OCI-LY7 (cell line): ENCODE results near the gene MPRIP. TPM values are rescaled to one million over a fixed set of nuclear protein-coding genes. Genes with fewer than 3 reads are reported as not detected.

Experiments
- BruUV-seq: library from RNA; stranded (reverse); fragments of 400-500 nt; replicated peaks from 2 replicates; lab custom pipeline; 2021; lab: Mats Ljungman, UMichigan
- CTCF ChIA-PET: fragments of 300-600 bp; sonication (Branson Sonifier 250); formaldehyde crosslinking; loops from one replicate; lab custom pipeline; 2022; ENCODE audit warnings: antibody characterized with exemption; ENCODE audit not compliant: unreplicated experiment; lab: Charles Lee
- POLR2A ChIA-PET: fragments of 300-600 bp; sonication (Branson Sonifier 250); formaldehyde crosslinking; loops from one replicate; lab custom pipeline; 2022; ENCODE audit warnings: antibody characterized with exemption; lab: Charles Lee
- DNase-seq: peaks from one replicate; pipeline ENCODE4 v3.0.0-alpha.2; 2015; ENCODE audit warnings: low spot score
- H2AFZ ChIP-seq: fragments of 200-600 bp; sonication (generic), shearing (Covaris generic); 2 replicates; pipeline ENCODE4 v1.6.1; 2014; ENCODE audit warnings: mild to moderate bottlenecking, antibody characterized with exemption, low read length, moderate library complexity
- H3K27ac ChIP-seq: fragments of 200-600 bp; sonication (generic); 2 replicates; pipeline ENCODE4 v1.5.1; 2014; ENCODE audit warnings: mixed run types, low read depth, mild to moderate bottlenecking, moderate library complexity, low read length, inconsistent platforms; ENCODE audit not compliant: poor library complexity, severe bottlenecking
- H3K36me3 ChIP-seq: fragments of 200-600 bp; sonication (generic); 2 replicates; pipeline ENCODE4 v1.6.1; 2014; ENCODE audit warnings: mild to moderate bottlenecking, antibody characterized with exemption, low read length, moderate library complexity, mixed read lengths; ENCODE audit not compliant: insufficient read depth
- H3K4me1 ChIP-seq: fragments of 200-600 bp; sonication (generic); 2 replicates; pipeline ENCODE4 v1.5.1; 2014; ENCODE audit warnings: mild to moderate bottlenecking, low read length; ENCODE audit not compliant: insufficient read depth, poor library complexity, severe bottlenecking
- H3K4me2 ChIP-seq: fragments of 200-600 bp; sonication (generic); 2 replicates; pipeline ENCODE4 v1.6.1; 2014; ENCODE audit warnings: mild to moderate bottlenecking, low read length
- H3K4me3 ChIP-seq: fragments of 200-600 bp; sonication (generic); 2 replicates; pipeline ENCODE4 v1.5.1; 2014; ENCODE audit warnings: mild to moderate bottlenecking, low read depth, low read length; ENCODE audit not compliant: poor library complexity, severe bottlenecking
- H3K79me2 ChIP-seq: fragments of 200-600 bp; sonication (generic); 2 replicates; pipeline ENCODE4 v1.6.1; 2016; ENCODE audit warnings: low read depth, mild to moderate bottlenecking, low read length, moderate library complexity, mixed read lengths; ENCODE audit not compliant: insufficient read depth
- H3K9me2 ChIP-seq: fragments of 200-600 bp; sonication (generic); 2 replicates; pipeline ENCODE4 v1.6.1; 2016; ENCODE audit warnings: mild to moderate bottlenecking, low read length, mixed read lengths; ENCODE audit not compliant: insufficient read depth
- H3K9me3 ChIP-seq: fragments of 200-600 bp; sonication (generic); 2 replicates; pipeline ENCODE4 v1.6.1; 2014; ENCODE audit warnings: mild to moderate bottlenecking, mixed run types, low read length, mixed read lengths
- H4K20me1 ChIP-seq: fragments of 200-600 bp; sonication (generic); 2 replicates; pipeline ENCODE4 v1.6.1; 2014; ENCODE audit warnings: mild to moderate bottlenecking, antibody characterized with exemption, low read length, moderate library complexity, mixed read lengths; ENCODE audit not compliant: insufficient read depth
- EZH2phosphoT487 ChIP-seq: fragments of 200-600 bp; sonication (generic); IDR thresholded peaks from 2 replicates; pipeline ENCODE4 v1.6.1; 2018; ENCODE audit warnings: low read depth, borderline replicate concordance, mild to moderate bottlenecking, mixed run types, antibody characterized with exemption, low read length, moderate library complexity, mixed read lengths
- intact Hi-C: fragments of 100-400 bp; cut with micrococcal nuclease; formaldehyde crosslinking; loops from one replicate; pipeline ENCODE4 v1.10.0; 2022; ENCODE audit not compliant: unreplicated experiment
- total RNA-seq, 2 experiments: library from RNA; depleted of rRNA in 1 of 2; stranded (reverse); fragments of >200 nt in 1 of 2; shearing (Covaris generic) in 1 of 2; gene quantifications; 2 replicates each; pipeline ENCODE4 v1.2.3, GENCODE V29; 2014 to 2022
- TF ChIP-seq, protein P1 (sequence below): fragments of 200-600 bp; sonication (generic); conservative IDR thresholded peaks from 2 replicates; pipeline ENCODE4 v1.5.1; 2014; ENCODE audit warnings: mild to moderate bottlenecking, antibody characterized with exemption, low read length, moderate library complexity, mixed read lengths

The MPRIP gene
- total RNA-seq, 2 experiments from 2014 or later: 73.3 to 109 TPM

GRCh38 chr17:17206913-17207335 lies 164.7 kb downstream of the MPRIP start:
- Histone ChIP-seq H3K4me2 (no peak overlapping the region), H3K27ac (no peak overlapping the region), H3K9me3 (no peaks in the 10 kb centered on the region), H3K4me1 (no peaks in the 10 kb centered on the region), H3K36me3 (no peaks in the 10 kb centered on the region), H3K9me2 (no peaks in the 10 kb centered on the region), H2AFZ (no peak overlapping the region), H4K20me1 (no peaks in the 10 kb centered on the region), H3K4me3 (no peak overlapping the region), H3K79me2 (no peaks in the 10 kb centered on the region)
- no peak for TF ChIP-seq EZH2phosphoT487
- TF ChIP-seq, protein P1, sequence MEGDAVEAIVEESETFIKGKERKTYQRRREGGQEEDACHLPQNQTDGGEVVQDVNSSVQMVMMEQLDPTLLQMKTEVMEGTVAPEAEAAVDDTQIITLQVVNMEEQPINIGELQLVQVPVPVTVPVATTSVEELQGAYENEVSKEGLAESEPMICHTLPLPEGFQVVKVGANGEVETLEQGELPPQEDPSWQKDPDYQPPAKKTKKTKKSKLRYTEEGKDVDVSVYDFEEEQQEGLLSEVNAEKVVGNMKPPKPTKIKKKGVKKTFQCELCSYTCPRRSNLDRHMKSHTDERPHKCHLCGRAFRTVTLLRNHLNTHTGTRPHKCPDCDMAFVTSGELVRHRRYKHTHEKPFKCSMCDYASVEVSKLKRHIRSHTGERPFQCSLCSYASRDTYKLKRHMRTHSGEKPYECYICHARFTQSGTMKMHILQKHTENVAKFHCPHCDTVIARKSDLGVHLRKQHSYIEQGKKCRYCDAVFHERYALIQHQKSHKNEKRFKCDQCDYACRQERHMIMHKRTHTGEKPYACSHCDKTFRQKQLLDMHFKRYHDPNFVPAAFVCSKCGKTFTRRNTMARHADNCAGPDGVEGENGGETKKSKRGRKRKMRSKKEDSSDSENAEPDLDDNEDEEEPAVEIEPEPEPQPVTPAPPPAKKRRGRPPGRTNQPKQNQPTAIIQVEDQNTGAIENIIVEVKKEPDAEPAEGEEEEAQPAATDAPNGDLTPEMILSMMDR: no peak
- DNase-seq: no peak
- CTCF ChIA-PET: no interaction called here
- intact Hi-C loops: no loop called here
- BruUV-seq: no TSS peak
- POLR2A ChIA-PET: interaction anchor here (0.6 kb wide), 1 partner anchor 29 kb away, joined by 3 read pairs; no protein-coding TSS in a partner anchor

GRCh38 chr17:17207998-17208397 lies 165.7 kb downstream of the MPRIP start:
- H3K9me2 ChIP-seq: no peaks in the 10 kb centered on the region
- intact Hi-C loops: no loop called here
- POLR2A ChIA-PET: no interaction called here

DNA sequence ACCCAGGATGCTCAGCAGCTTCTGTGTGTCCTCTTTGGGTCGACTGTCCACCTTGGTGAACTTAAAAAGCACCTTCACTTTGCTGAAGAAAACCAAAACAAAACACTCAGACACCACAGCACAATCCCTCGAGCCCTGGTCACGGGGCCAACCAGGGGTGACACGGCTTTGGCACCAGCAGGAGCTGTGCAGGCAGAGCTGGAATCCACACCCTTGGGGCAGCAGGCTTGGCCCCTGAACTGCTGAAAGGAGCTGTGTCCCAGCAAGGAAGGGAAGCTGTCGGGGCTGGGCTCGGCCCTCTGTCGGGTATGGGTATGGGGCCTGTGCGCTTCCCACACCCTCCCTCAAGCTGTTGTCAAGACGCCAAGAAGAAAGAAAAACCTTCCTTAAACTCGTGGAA lies 171.5 kb downstream of the MPRIP start:
- no peaks in the 10 kb centered on the region for H3K9me3 ChIP-seq
- H4K20me1 ChIP-seq: no peaks in the 10 kb centered on the region
- peaks cover 23% of the 10 kb centered on the region; the same call in 1 of the 2 replicates for H3K36me3 ChIP-seq
- no peak for TF ChIP-seq EZH2phosphoT487
- TF ChIP-seq, protein P1: no peak
- CTCF ChIA-PET: no interaction called here
- POLR2A ChIA-PET: no interaction called here
- no peak overlapping the region for H3K27ac ChIP-seq
- no peak overlapping the region for H3K4me2 ChIP-seq
- BruUV-seq: no TSS peak
- DNase-seq: no peak
- no peaks in the 10 kb centered on the region for H3K79me2 ChIP-seq
- no peaks in the 10 kb centered on the region for H3K9me2 ChIP-seq
- H3K4me1 ChIP-seq: no peaks in the 10 kb centered on the region
- no peak overlapping the region for H3K4me3 ChIP-seq
- intact Hi-C loops: no loop called here
- no peak overlapping the region for H2AFZ ChIP-seq

More at GRCh38 chr17:17207998-17208397, 165.7 kb downstream of the MPRIP start:
- H3K9me3 ChIP-seq: no peaks in the 10 kb centered on the region
- CTCF ChIA-PET: no interaction called here
- no peak for TF ChIP-seq EZH2phosphoT487
- TF ChIP-seq, protein P1: no peak
- H3K4me3 ChIP-seq: no peak overlapping the region
- no peaks in the 10 kb centered on the region for H3K79me2 ChIP-seq
- H3K36me3 ChIP-seq: peaks cover 4% of the 10 kb centered on the region; the same call in 1 of the 2 replicates
- no peak overlapping the region for H3K27ac ChIP-seq
- H3K4me1 ChIP-seq: no peaks in the 10 kb centered on the region
- no peak overlapping the region for H2AFZ ChIP-seq
- H4K20me1 ChIP-seq: no peaks in the 10 kb centered on the region
- BruUV-seq: no TSS peak
- DNase-seq: no peak
- no peak overlapping the region for H3K4me2 ChIP-seq
